Pancreas (tissue), 10 donors: ENCODE results near the gene ERBB4. TPM values are rescaled to one million over a fixed set of nuclear protein-coding genes. Genes with fewer than 3 reads are reported as not detected.

Experiments used
- ATAC-seq, 4 donors: fragments of 200-7000 bp; cut with Tn5 transposase; one replicate each; pipeline versions ENCODE4 v1.8.0 to v1.9.1; 2020; ENCODE audit warnings: mild to moderate bottlenecking in 4 of 4, moderate library complexity in 4 of 4
- DNase-seq, 6 donors: peaks; one replicate each; pipeline ENCODE4 v3.0.0-alpha.2; 2020
- FAIRE-seq: peaks from 2 replicates; lab custom pipeline; 2012; peaks lifted over from hg19 to GRCh38; lab: Jason Lieb, UNC
- H3K27ac ChIP-seq, 4 donors: fragments of 200-600 bp; sonication (generic); 1 replicate in 3 of 4; 2 replicates in 1 of 4; pipeline versions ENCODE4 v1.5.0 to v1.8.0; 2020
- H3K27me3 ChIP-seq, 4 donors: fragments of 200-600 bp; one replicate each; pipeline ENCODE4 v1.8.0; 2021
- H3K36me3 ChIP-seq, 3 donors: fragments of 200-600 bp; sonication (generic) in 1 of 3; one replicate each; pipeline versions ENCODE4 v1.5.0 to v1.8.0; 2020 to 2021
- H3K4me1 ChIP-seq, 3 donors: fragments of 200-600 bp; one replicate each; pipeline ENCODE4 v1.8.0; 2021
- H3K4me3 ChIP-seq, 4 donors: fragments of 200-600 bp; sonication (generic) in 2 of 4; one replicate each; pipeline versions ENCODE4 v1.5.0 to v1.8.0; 2020 to 2021
- H3K9me3 ChIP-seq, 4 donors: fragments of 200-600 bp; one replicate each; pipeline ENCODE4 v1.8.0; 2021
- CTCF ChIP-seq, 4 donors: fragments of 200-600 bp; sonication (generic) in 3 of 4; IDR thresholded peaks; one replicate each; pipeline versions ENCODE4 v1.5.0 to v1.8.0; 2021; ENCODE audit warnings: antibody characterized with exemption in 4 of 4
- WGBS, 2 donors: extraction: QIAGEN DNeasy Blood & Tissue Kit; methylation state at CpG; one replicate each; pipeline ENCODE4 v1.1.7; 2013; 5-methylcytosine and 5-hydroxymethylcytosine counted together
- intact Hi-C, 3 donors: fragments of 100-400 bp; cut with DNase I; formaldehyde crosslinking; loops; one replicate each; pipeline versions ENCODE4 v1.11.1 to v1.14.2; 2022
- polyA plus RNA-seq, 2 donors: library from polyadenylated mRNA; stranded (reverse); fragments of 200-250 nt; gene quantifications; one replicate each; pipeline ENCODE4 v1.2.3, GENCODE V29; 2013
- total RNA-seq, 6 donors: library from RNA; stranded (reverse); fragmentation: NEBNext Ultra II Directional in 4 of 6; extraction: Animal tissue kit (Norgen Biotek cat#: 25700) in 4 of 6; gene quantifications; one replicate each; pipeline versions ENCODE4 v1.2.1 to v1.2.4, GENCODE V29; 2021 to 2023
- donor health status: healthy with polysubstance abuse.
- donor health status: DM: no; HTN: no; CAD: no; lungs with moderate emphysema.
- donor health status: DM: no; HTN: no; CAD: no.
- donor health status: control.
- donor health status: control.
- donor health status: Bipolar disorder and iron deficiency.
- donor health status: DM: yes; HTN: yes; CAD: no.
- donor health status: DM: no; HTN: no; CAD: no.
- donor health status: DM: no; HTN: no; CAD: no.
- donor health status: DM: yes; HTN: yes; CAD: no.

The ERBB4 gene
- total and polyA plus RNA-seq, 8 donors = 0.30 to 5.0 (median 3.3) TPM

GRCh38 chr2:211756266-211756665, 782.3 kb downstream of the ERBB4 start:
- Histone ChIP-seq H3K9me3 (no peaks in the 10 kb centered on the region), H3K4me3 (no peak overlapping the region), H3K36me3 (no peaks in the 10 kb centered on the region), H3K27me3 (no peaks in the 10 kb centered on the region), H3K27ac (no peak overlapping the region), H3K4me1 (no peaks in the 10 kb centered on the region)
- intact Hi-C loops = loop anchor here in 1 of 3 donors (10.0 kb wide), 1 partner anchor 799 kb away; no protein-coding TSS in a partner anchor
- WGBS, 2 donors = 91 to 97% methylated on average over 2 of the region's 2 CpGs
- DNase-seq = no peak
- no peak for TF ChIP-seq CTCF (IDR thresholded peaks at IDR 0.05)
- FAIRE-seq = no peak
- no peak for ATAC-seq

GRCh38 chr2:211755187-211755586, 783.4 kb downstream of the ERBB4 start:
- DNase-seq (no peak), FAIRE-seq (no peak), ATAC-seq (no peak)
- no peak overlapping the region for H3K4me3 ChIP-seq
- intact Hi-C loops = loop anchor here in 1 of 3 donors (10.0 kb wide), 1 partner anchor 800 kb away; no protein-coding TSS in a partner anchor
- TF ChIP-seq CTCF (IDR thresholded peaks at IDR 0.05) = no peak
- H3K27me3 ChIP-seq = no peaks in the 10 kb centered on the region
- 88 to 93% methylated on average over 8 of the region's 8 CpGs for WGBS, 2 donors
- H3K9me3 ChIP-seq = no peaks in the 10 kb centered on the region
- no peak overlapping the region for H3K27ac ChIP-seq
- H3K36me3 ChIP-seq = no peaks in the 10 kb centered on the region
- no peaks in the 10 kb centered on the region for H3K4me1 ChIP-seq

- 76 to 80% methylated on average over 3 of the region's 3 CpGs for WGBS, 2 donors
- no peak for FAIRE-seq
- Histone ChIP-seq H3K27ac (no peak overlapping the region), H3K4me1 (no peaks in the 10 kb centered on the region), H3K27me3 (no peaks in the 10 kb centered on the region), H3K36me3 (no peaks in the 10 kb centered on the region), H3K9me3 (no peaks in the 10 kb centered on the region), H3K4me3 (no peak overlapping the region)
- TF ChIP-seq CTCF (IDR thresholded peaks at IDR 0.05) = no peak
- ATAC-seq = no peak
- DNase-seq = no peak
- intact Hi-C loops = loop anchor here in 1 of 3 donors (10.0 kb wide), 1 partner anchor 803 kb away; no protein-coding TSS in a partner anchor
These were observed 786.8 kb downstream of the ERBB4 start for GRCh38 chr2:211751848-211752247.

- WGBS, 2 donors = 90 to 91% methylated on average over 1 of the region's 1 CpG
- intact Hi-C loops = loop anchor here in 1 of 3 donors (10.0 kb wide), 1 partner anchor 796 kb away; no protein-coding TSS in a partner anchor
These were observed 790.3 kb downstream of the ERBB4 start for GRCh38 chr2:211748339-211748738.

More at GRCh38 chr2:211748339-211748738, 790.3 kb downstream of the ERBB4 start:
- DNase-seq = no peak
- H3K4me3 ChIP-seq = no peak overlapping the region
- no peak for ATAC-seq
- no peak for TF ChIP-seq CTCF (IDR thresholded peaks at IDR 0.05)
- no peaks in the 10 kb centered on the region for H3K9me3 ChIP-seq
- no peaks in the 10 kb centered on the region for H3K36me3 ChIP-seq
- FAIRE-seq = no peak
- no peak overlapping the region for H3K27ac ChIP-seq
- H3K27me3 ChIP-seq = no peaks in the 10 kb centered on the region
- H3K4me1 ChIP-seq = no peaks in the 10 kb centered on the region
